ENCODE results near the gene TRIM49D1.
"Not testable (repeated sequence)": the region's sequence is repeated elsewhere in the genome, so short reads cannot be mapped to it uniquely, and the experiment has no call there.

TRIM49D1 gene, protein sequence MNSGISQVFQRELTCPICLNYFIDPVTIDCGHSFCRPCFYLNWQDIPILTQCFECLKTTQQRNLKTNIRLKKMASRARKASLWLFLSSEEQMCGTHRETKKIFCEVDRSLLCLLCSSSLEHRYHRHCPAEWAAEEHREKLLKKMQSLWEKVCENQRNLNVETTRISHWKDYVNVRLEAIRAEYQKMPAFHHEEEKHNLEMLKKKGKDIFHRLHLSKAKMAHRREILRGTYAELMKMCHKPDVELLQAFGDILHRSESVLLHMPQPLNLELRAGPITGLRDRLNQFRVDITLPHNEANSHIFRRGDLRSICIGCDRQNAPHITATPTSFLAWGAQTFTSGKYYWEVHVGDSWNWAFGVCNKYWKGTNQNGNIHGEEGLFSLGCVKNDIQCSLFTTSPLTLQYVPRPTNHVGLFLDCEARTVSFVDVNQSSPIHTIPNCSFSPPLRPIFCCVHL

DNA sequence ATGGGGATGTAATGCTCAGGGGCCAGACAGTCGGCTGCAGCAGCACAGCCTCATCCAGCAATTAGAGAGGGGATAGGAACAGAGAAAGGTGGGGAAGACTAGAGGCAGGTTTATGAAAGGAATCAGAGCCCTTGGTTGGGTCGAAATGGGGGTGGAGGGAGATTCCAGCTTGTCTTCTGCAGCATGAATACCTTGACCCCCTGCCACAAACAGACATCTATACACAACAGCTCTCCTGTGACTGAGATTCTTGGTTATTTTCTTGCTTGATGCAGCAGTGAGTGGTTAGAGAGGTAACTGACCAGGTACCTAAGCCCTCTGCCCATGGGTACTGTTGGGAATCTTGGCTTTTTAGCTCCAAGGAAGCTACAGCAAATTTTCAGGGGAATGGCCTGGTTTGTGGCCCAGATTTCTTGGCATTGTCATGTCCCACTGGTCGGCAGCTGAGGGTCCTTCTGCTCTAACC, at the start of gene TRIM49D1:
Gene TRIM49D1, minus strand, starts transcription at position 51 of the 466 bp plus-strand sequence. CDS start 4,535 bp downstream, outside the sequence.
- TF ChIP-seq, protein P1, sequence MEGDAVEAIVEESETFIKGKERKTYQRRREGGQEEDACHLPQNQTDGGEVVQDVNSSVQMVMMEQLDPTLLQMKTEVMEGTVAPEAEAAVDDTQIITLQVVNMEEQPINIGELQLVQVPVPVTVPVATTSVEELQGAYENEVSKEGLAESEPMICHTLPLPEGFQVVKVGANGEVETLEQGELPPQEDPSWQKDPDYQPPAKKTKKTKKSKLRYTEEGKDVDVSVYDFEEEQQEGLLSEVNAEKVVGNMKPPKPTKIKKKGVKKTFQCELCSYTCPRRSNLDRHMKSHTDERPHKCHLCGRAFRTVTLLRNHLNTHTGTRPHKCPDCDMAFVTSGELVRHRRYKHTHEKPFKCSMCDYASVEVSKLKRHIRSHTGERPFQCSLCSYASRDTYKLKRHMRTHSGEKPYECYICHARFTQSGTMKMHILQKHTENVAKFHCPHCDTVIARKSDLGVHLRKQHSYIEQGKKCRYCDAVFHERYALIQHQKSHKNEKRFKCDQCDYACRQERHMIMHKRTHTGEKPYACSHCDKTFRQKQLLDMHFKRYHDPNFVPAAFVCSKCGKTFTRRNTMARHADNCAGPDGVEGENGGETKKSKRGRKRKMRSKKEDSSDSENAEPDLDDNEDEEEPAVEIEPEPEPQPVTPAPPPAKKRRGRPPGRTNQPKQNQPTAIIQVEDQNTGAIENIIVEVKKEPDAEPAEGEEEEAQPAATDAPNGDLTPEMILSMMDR (IDR thresholded peaks at IDR 0.05; ENCODE audit: low read depth, low read length): no peak
- in situ Hi-C loops (cut with HindIII; ENCODE audit: low sequenced_read_pairs): no loop called here
- H3K4me3 ChIP-seq (ENCODE audit: low read depth, low read length): no peak within 1 kb of the TSS
- no peak for DNase-seq (ENCODE audit: low read depth, low spot score)

- DNase-seq (ENCODE audit: low read depth, low spot score); in situ Hi-C loops (cut with HindIII; ENCODE audit: low sequenced_read_pairs): not testable (repeated sequence)
These were observed 43.7 kb upstream of the TRIM49D1 start, which contains the start of gene TRIM64 for GRCh38 chr11:89965737-89966136. TRIM64 (plus strand) TSS chr11:89966037; CDS start chr11:89968504, 2,467 bp downstream.

DNA sequence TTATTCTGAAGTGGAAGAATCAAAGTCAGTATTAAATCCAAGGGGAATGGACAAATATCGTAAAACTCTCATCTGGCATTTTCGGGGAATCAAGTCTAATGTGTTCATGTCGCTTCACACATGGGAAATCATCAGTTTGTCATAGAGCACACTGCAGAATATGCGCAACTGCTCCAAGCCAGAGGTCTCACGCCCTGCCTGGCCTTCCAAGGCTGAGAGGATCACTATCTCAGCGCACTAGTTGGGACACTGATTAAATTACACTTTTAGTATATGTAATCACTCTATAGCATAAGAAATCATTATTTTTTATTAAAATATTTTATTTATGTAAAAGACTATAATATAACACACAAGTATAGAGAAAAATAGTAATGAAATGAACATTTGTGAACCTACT, 38.8 kb upstream of the TRIM49D1 start:
- in situ Hi-C loops (cut with HindIII; ENCODE audit: low sequenced_read_pairs); DNase-seq (ENCODE audit: low read depth, low spot score); H3K4me3 ChIP-seq (ENCODE audit: low read depth, low read length): not testable (repeated sequence)

More at GRCh38 chr11:89965737-89966136, 43.7 kb upstream of the TRIM49D1 start, which contains the start of gene TRIM64:
- H3K4me3 ChIP-seq (ENCODE audit: low read depth, low read length): not testable (repeated sequence)

GRCh38 chr11:89923764-89924163, 1.7 kb upstream of the TRIM49D1 start, which contains the start of gene TRIM49D2:
TRIM49D2 (plus strand) TSS chr11:89924064; CDS start chr11:89926762, 2,698 bp downstream.
- in situ Hi-C loops (cut with HindIII; ENCODE audit: low sequenced_read_pairs); H3K4me3 ChIP-seq (ENCODE audit: low read depth, low read length); DNase-seq (ENCODE audit: low read depth, low spot score): not testable (repeated sequence)

DNA sequence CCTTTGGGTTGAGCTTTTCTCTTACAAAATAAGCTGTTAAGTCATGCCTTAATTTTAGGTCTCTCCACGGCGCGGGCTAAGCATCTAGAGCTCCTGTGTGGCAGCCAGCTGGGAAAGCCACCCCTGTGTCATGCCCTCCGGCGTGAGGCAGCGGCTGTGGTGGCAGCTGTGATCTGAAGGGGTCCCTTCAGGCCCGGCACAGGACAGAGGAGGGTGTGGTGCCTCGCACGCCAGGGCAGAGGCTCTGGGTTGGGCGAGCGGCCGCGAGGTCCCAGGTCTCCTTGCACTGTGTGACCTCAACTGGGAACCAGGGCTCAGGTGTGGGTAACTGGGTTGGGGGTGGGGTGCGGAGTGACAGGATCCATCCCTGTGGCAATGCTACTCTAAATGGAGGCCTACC, 21.2 kb downstream of the TRIM49D1 start:
- in situ Hi-C loops (cut with HindIII; ENCODE audit: low sequenced_read_pairs); DNase-seq (ENCODE audit: low read depth, low spot score); H3K4me3 ChIP-seq (ENCODE audit: low read depth, low read length): not testable (repeated sequence)

GRCh38 chr11:89893245-89893644, 28.8 kb downstream of the TRIM49D1 start:
- in situ Hi-C loops (cut with HindIII; ENCODE audit: low sequenced_read_pairs); H3K4me3 ChIP-seq (ENCODE audit: low read depth, low read length); DNase-seq (ENCODE audit: low read depth, low spot score): not testable (repeated sequence)

- DNase-seq (ENCODE audit: low read depth, low spot score); H3K4me3 ChIP-seq (ENCODE audit: low read depth, low read length); in situ Hi-C loops (cut with HindIII; ENCODE audit: low sequenced_read_pairs): not testable (repeated sequence)
These were observed 44.5 kb downstream of the TRIM49D1 start for GRCh38 chr11:89877511-89877910.

GRCh38 chr11:89872588-89872987, 49.5 kb downstream of the TRIM49D1 start:
- DNase-seq (ENCODE audit: low read depth, low spot score); in situ Hi-C loops (cut with HindIII; ENCODE audit: low sequenced_read_pairs); H3K4me3 ChIP-seq (ENCODE audit: low read depth, low read length): not testable (repeated sequence)

GRCh38 chr11:89865223-89865622, 56.8 kb downstream of the TRIM49D1 start:
- H3K4me3 ChIP-seq (ENCODE audit: low read depth, low read length): not testable (repeated sequence)

GRCh38 chr11:89863906-89864704, 57.9 kb downstream of the TRIM49D1 start:
- peak; percentile 0 for DNase-seq (ENCODE audit: low read depth, low spot score)
- H3K4me3 ChIP-seq (ENCODE audit: low read depth, low read length): peak overlapping the region; percentile 15
- in situ Hi-C loops (cut with HindIII; ENCODE audit: low sequenced_read_pairs): not testable (repeated sequence)

More at GRCh38 chr11:89865223-89865622, 56.8 kb downstream of the TRIM49D1 start:
- in situ Hi-C loops (cut with HindIII; ENCODE audit: low sequenced_read_pairs); DNase-seq (ENCODE audit: low read depth, low spot score): not testable (repeated sequence)

Data from astrocyte of the spinal cord (primary cell).